GM18868 (cell line): Measurements from ENCODE around the gene GPC3.

Experiments used
- ATAC-seq: cut with Tn5 transposase; IDR thresholded peaks from one replicate; pipeline ENCODE4 v1.9.1; 2021; ENCODE audit warnings: mild to moderate bottlenecking, moderate library complexity; ENCODE audit not compliant: unreplicated experiment

GPC3 gene

GRCh38 chrX:133933316-133933715, 52.1 kb downstream of the GPC3 start:
- no peak for ATAC-seq

- ATAC-seq, result no peak
Measured at GRCh38 chrX:133929836-133930464, 55.4 kb downstream of the GPC3 start.

DNA sequence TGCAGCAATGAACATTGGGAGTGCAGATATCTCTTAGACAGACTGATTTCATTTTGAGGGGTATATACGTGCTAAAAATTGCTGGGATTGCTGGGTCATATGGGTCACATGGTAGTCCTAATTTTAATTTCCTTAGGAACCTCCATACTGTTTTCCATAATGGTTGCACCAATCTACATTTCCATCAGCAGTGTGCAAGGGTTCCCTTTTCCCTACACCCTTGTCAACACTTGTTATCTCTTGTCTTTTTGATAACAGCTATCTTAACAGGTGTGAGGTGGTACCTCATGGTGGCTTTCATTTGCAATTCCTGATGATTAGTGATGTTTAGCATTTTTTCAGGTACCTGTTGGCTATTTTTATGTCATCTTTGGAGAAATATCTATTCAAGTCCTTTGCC, 57.0 kb downstream of the GPC3 start:
- ATAC-seq, result no peak

GRCh38 chrX:133926809-133927208, 58.6 kb downstream of the GPC3 start:
- ATAC-seq, result no peak

GRCh38 chrX:133926099-133926498, 59.3 kb downstream of the GPC3 start:
- ATAC-seq, result no peak

GRCh38 chrX:133924548-133924947, 60.8 kb downstream of the GPC3 start:
- ATAC-seq, result no peak

- no peak for ATAC-seq
Measured at GRCh38 chrX:133923548-133923947, 61.8 kb downstream of the GPC3 start.

DNA sequence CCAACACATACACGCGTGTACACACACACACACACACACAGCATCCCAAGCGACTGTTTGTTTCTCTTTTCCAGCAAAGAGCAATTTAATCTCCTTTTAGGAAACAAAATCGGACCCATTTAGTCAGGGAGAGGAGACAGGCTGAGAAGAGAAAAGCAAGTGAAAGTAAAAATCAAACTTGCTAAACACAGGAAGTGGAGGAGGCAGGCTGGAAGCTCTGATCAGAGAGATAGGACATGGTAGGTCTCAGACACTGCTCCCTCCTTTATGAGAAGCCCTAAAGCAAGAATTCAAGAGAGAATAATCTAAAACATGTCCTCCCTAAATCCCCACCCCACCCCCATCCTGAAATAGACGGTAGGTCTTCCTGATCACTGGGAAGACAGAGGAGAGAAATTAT, 62.3 kb downstream of the GPC3 start:
- ATAC-seq, result peak; percentile 69

DNA sequence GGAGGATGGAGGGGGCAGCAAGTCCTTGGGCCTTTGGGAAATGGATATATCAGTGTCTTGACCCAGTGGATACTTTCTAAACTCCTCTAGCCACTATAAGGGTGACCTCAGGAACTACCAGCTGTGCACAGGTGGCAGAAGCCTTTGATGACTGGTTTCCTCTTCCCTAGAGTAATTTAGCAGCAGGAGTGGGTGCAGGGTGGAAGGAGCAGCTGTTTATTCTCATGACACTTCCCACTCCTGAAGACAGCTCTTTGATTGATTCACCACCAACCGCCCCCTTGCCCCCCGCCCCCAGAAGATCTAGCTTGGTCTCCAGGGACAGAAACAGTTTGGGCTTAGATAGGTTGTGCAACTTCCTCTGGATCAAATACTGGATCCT, 63.0 kb downstream of the GPC3 start:
- no peak for ATAC-seq

DNA sequence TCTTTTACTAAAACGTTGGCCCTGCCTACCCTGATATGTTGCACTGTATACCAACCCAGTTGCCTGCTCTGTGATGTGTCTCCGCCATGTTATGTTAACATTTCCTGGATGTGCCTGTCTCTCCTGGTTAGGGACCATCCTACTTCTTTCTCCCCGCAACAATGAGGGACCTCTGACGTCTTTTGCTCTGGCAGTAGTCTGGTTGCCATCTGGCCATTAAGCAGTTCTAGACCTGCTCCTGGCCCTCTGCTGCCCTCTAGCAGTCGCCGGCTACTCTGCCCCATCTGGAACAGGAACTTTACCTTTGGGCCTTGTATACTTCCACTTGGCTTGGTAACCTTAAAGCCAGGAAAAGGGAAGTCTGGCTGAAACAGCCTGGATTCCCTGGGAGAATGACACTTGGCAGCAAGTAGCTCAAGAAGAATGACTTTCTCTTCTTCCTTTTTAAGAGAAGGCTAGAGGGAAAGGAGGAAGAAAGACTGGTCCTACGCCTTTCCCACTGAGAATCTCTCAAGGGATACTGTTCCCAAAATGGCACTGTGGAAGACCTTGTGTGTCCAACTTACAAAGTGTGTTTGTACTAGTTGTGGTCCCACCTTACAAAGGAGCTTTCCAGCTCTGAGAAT, 63.5 kb downstream of the GPC3 start:
- peak; percentile 70 for ATAC-seq

- ATAC-seq, result no peak
Measured at GRCh38 chrX:133921086-133921485, 64.3 kb downstream of the GPC3 start.

- ATAC-seq, result no peak
Measured at GRCh38 chrX:133918361-133918771, 67.0 kb downstream of the GPC3 start.

DNA sequence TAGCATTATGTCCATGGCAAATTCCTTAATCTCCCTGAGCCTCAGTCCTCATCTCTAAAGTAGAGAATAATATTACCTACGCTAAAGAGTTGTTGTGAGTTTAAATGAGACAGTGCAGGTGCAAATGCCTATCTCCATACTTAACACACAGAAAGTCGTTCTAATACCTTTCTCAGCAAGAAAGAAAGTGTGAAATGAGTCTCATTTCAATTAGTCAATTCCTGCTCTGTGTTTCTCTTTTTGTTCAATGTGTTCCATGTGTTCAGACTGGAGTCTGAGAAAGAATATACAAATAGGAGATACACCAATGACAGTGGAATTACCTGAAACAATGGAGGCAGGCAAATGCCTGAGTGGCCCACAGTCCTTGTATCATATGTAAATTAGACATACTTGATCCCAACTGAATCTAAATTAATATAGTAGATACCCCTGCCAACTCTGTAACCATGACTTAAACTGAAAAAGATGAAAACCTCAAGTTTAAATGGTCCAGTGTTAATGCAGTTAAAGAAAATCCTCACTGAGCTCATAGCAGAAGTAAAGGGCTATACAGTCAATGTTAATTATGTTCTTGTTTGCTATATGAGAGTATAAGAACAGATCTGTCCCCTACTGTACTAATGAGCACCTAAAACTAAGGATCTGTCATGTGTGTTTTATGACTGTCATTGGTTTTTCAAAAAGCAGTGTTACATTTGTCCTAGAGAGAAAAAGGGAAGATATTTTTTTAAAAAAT, 68.2 kb downstream of the GPC3 start:
- ATAC-seq, result peak; percentile 46

DNA sequence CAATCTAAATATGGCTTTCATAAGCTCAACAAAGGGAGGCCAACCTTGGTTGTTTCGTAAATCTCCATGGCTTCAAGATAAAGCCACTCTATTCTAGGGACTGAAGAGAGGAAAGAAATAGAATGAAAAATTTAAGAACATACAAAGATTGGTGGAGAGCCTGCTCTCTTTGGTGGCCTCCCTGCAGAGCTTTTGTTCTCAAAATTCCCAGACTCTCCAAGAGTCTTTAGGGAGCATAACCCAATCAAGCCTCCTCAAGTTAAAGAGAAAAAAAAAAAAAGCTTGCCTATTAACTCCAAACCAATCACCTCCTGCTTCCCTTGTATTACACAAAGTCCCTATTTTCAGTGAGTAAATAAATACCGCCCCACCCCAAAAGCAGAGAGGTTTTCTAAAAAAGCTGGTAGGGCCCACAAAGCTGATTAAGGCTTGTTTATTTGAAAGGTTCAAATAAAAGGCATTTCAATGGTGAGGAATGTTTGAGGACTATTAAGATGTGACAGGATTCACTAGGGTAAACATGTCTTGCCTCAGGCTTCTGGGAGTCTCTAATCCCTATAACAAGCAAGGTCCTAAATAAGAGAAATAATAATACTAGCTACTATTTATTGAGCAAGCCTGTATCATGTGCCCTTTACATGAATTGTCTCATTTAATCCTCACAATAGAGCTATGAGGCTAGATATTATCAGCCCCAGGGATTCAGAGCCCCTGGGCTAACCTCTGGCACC, 71.6 kb downstream of the GPC3 start:
- ATAC-seq, result no peak

DNA sequence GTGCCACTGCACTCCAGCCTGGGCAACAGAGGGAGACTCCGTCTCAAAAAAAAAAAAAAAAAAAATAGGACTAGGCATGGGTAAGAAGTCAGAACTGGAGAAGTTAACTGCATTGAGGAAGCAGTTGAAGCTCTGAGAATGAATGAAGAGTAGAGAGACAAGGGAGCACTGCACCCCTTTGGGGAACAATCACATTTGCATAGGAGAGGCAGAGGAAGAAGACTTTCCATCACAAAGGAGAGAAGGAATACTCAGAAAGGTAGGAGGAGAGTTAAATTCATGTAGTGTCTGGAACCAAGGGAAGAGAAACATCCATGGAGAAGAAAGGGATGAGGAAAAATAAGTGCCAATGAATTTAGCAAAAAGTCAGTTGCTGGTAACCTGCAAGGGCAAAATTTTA, 72.4 kb downstream of the GPC3 start:
- ATAC-seq, result no peak

DNA sequence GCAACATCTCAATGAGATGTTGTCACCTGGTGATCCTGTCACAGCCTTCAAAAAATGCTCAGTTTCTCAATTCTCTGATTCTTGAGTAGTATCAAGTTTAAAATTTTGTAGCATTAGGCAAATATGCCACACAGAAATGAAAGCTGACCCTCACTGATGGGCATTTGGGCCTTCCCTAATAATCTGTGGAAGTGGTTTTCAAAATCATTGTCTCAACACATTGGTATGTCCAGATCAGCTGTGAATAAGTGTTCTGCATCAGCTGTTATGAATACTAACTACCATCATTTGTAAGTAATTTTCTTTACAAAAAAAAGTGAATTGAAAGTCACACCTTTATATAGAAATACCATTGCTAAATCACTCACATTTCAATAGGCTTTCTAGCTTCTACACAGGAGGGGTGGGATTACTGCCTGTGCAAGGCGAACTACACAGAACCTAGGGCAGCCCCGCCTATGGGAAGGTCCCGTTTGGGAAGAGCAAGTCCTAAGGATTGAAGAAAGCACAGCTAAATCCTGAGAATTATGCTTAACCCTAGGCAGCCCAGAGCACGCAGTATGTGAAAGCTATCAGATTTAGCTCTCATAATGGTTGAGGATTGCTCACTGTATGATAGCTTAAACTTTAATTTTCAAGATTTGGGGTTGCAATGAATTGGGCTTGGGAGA, 73.4 kb downstream of the GPC3 start:
- ATAC-seq, result no peak

DNA sequence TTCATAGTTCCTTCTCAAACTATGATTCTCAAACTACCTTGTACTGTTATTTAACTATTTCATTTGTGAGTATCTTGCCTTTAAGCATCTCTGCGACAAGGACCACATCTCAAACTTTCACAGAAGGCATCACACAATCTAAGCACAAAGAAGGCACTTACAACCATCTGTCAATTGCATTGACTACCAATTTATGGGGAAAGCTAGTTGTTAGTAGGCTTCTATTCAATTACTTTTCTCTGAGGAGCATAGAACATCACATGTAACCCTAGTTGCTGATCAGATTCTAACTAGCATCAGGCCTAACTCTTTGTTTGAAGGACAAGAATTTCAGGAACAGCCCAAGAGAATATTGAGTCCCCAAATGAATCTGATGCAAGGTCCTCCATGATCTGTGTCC, 74.9 kb downstream of the GPC3 start:
- ATAC-seq, result no peak

DNA sequence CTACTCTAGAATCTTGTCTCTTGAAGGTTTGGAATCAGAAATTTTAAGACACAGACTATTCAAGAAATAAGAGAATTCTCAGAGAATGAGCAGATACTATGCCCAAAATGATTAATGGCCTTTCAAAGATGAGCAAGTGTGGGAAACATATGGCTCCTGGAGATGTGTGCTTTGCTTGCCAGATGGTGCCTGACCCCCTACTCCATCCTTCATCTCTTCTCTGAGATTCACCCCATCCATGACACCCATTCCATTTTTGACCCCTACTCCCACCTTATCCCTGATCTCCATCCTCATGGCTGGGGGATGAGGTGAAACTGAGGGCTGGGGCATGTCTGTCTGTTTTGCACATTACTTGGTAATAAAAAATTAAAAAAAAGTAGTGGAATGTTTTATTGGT, 75.5 kb downstream of the GPC3 start:
- ATAC-seq, result no peak

DNA sequence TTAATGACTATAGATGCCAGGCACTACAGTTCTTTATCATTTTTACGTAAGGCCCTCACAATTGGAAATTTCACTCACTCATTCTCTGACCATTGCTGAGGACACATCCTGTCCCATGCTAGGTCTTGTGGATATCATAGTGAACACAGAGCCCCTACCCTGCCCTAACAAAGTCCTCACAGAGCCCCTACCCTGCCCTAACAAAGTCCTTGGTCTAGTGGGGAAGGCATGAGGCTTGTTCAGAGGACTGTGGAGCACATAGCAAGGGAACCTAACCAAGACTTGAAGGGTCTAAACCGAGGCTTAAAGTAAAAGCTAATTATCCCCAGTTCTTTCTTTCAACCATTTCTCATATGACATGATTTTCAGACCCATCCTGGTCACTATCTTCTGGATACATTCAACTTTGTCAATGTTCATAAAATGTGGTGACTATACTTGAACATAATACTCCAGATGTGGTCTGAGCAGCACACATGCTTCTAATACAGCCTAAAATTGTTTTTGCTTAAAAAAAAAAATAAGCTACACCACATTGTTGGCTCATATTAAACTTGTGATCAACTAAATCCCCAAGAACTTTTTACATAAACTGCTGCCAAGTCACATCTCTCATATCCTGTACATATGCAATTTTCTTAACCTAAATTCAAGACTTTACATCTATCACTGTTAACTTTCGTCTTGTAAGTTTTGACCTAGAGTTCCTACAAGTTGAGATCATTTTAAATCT, 77.0 kb downstream of the GPC3 start:
- ATAC-seq, result no peak

- no peak for ATAC-seq
Measured at GRCh38 chrX:133907606-133908005, 77.8 kb downstream of the GPC3 start.
